HG03520 (cell line): ENCODE data around the gene CHN2.
"Not testable (repeated sequence)": the region's sequence is repeated elsewhere in the genome, so short reads cannot be mapped to it uniquely, and the experiment has no call there.

Source experiments
- ATAC-seq: cut with Tn5 transposase; IDR thresholded peaks from one replicate; pipeline ENCODE4 v1.9.1; 2021; ENCODE audit warnings: mild to moderate bottlenecking, moderate library complexity; ENCODE audit not compliant: unreplicated experiment

CHN2 gene

GRCh38 chr7:29518616-29519015 is 324.0 kb downstream of the CHN2 start:
- no peak for ATAC-seq

- ATAC-seq: no peak
Observed at GRCh38 chr7:29523728-29524127, 329.2 kb downstream of the CHN2 start.

DNA sequence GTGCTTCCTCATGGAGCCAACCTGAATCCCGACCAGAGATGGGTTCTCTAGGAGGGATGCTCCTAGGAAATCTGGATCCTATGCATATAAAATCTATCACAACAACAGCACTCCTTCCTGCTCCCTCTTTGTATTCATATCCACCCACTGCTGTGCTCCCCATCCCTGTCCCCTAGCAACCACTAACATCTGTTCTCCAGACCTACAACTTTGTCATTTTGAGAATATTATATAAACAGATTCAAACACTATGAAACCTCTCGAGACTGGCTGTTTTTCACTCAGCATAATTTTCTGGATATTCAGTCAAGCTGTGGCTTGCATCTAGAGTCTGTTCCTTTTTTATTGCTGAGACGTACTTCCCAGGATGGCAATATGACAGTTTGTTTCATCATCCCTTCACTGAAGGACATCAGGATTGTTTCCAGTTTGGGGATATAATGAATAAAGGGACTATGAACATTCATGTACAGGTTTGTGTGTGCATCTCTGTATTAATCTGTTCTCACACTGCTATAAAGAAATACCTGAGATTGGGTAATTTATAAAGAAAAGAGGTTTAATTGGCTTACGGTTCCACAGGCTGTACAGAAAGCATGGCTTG is 333.0 kb downstream of the CHN2 start:
- ATAC-seq: no peak

DNA sequence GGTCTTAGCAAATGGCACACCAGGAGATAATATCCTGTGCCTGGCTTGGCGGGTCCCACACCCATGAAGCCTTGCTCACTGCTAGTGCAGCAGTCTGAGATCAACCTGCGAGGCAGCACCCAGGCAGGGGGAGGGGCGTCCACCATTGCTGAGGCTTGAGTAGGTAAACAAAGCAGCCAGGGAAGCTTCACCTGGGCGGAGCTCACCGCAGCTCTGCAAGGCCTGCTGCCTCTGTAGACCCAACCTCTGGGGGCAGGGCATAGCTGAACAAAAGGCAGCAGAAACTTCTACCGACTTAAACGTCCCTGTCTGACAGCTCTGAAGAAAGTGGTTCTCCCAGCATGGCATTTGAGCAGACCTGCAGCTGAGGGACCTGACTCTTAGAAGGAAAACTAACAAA is 334.0 kb downstream of the CHN2 start:
- not testable (repeated sequence) for ATAC-seq
